SK-N-SH (cell line): ENCODE results near the gene SSBP2. TPM values are rescaled to one million over a fixed set of nuclear protein-coding genes. Genes with fewer than 3 reads are reported as not detected.

Experiments
- CTCF ChIA-PET: fragments of 300-600, 350-600 bp; formaldehyde crosslinking; extraction: SDS; loops from one replicate; lab custom pipeline; 2021; lab: Yijun Ruan, JAX
- POLR2A ChIA-PET: fragments of 350-600 bp; sonication (Branson Sonifier 250); formaldehyde crosslinking; extraction: SDS; loops from one replicate; lab custom pipeline; 2020; ENCODE audit warnings: antibody characterized with exemption, inconsistent platforms; lab: Yijun Ruan, JAX
- DNase-seq: peaks from one replicate; pipeline ENCODE4 v3.0.0; 2012
- H2AFZ ChIP-seq: fragments of 200-600 bp; sonication (generic); 2 replicates; pipeline ENCODE4 v1.8.1; 2016; ENCODE audit warnings: antibody characterized with exemption, mild to moderate bottlenecking, low read depth
- H3F3A ChIP-seq: fragments of 200-600 bp; sonication (generic); replicated peaks from 2 replicates; pipeline ENCODE3; 2016; ENCODE audit warnings: antibody characterized with exemption, mild to moderate bottlenecking; ENCODE audit not compliant: insufficient read depth
- H3K27ac ChIP-seq, 2 experiments: fragments of 200-500 bp in 1 of 2; fragments of 200-600 bp in 1 of 2; sonication (Bioruptor generic) in 1 of 2; sonication (generic), shearing (Covaris generic) in 1 of 2; 2 replicates each; pipeline versions ENCODE4 v1.5.1 to v1.6.1; 2014 to 2016; ENCODE audit warnings: low read depth in 2 of 2, inconsistent platforms in 1 of 2, low read length in 1 of 2, mild to moderate bottlenecking in 1 of 2, mixed read lengths in 1 of 2
- H3K27me3 ChIP-seq: fragments of 200-600 bp; sonication (generic), shearing (Covaris generic); 2 replicates; pipeline ENCODE4 v1.6.1; 2016; ENCODE audit warnings: mixed run types; ENCODE audit not compliant: insufficient read depth
- H3K36me3 ChIP-seq, 2 experiments: fragments of 200-500 bp in 1 of 2; fragments of 200-600 bp in 1 of 2; sonication (Bioruptor generic) in 1 of 2; sonication (generic) in 1 of 2; replicated peaks in 1 of 2; 2 replicates each; pipeline versions ENCODE3 to v1.5.1; 2014 to 2016; ENCODE audit warnings: low read length in 1 of 2, mild to moderate bottlenecking in 1 of 2; ENCODE audit not compliant: insufficient read depth in 2 of 2, control insufficient read depth in 1 of 2
- H3K4me1 ChIP-seq, 2 experiments: fragments of 200-500 bp in 1 of 2; fragments of 200-600 bp in 1 of 2; sonication (Bioruptor generic) in 1 of 2; sonication (generic), shearing (Covaris generic) in 1 of 2; 2 replicates each; pipeline versions ENCODE4 v1.5.1 to v1.6.1; 2014 to 2016; ENCODE audit warnings: low read depth in 1 of 2, low read length in 1 of 2, mixed run types in 1 of 2; ENCODE audit not compliant: insufficient read depth in 2 of 2, control insufficient read depth in 1 of 2
- H3K4me2 ChIP-seq: fragments of 200-600 bp; sonication (generic), shearing (Covaris generic); 2 replicates; pipeline ENCODE4 v1.6.1; 2017; ENCODE audit warnings: mixed run types
- H3K4me3 ChIP-seq, 2 experiments: fragments of 200-500 bp in 1 of 2; fragments of 200-600 bp in 1 of 2; sonication (Bioruptor generic) in 1 of 2; sonication (generic), shearing (Covaris generic) in 1 of 2; 2 replicates each; pipeline versions ENCODE4 v1.5.1 to v1.8.1; 2014 to 2016; ENCODE audit warnings: low read depth in 2 of 2, inconsistent platforms in 1 of 2, low read length in 1 of 2, mild to moderate bottlenecking in 1 of 2, mixed read lengths in 1 of 2, moderate library complexity in 1 of 2
- H3K79me2 ChIP-seq: fragments of 200-600 bp; sonication (generic); 2 replicates; pipeline ENCODE4 v1.8.1; 2017; ENCODE audit warnings: mild to moderate bottlenecking; ENCODE audit not compliant: insufficient read depth
- H3K9ac ChIP-seq: fragments of 200-600 bp; sonication (generic); 2 replicates; pipeline ENCODE4 v1.6.1; 2017; ENCODE audit warnings: mixed run types
- H3K9me2 ChIP-seq: fragments of 200-600 bp; sonication (generic); 2 replicates; pipeline ENCODE4 v1.6.1; 2017; ENCODE audit warnings: mixed run types
- H3K9me3 ChIP-seq: fragments of 200-600 bp; sonication (generic); 2 replicates; pipeline ENCODE4 v1.6.1; 2017; ENCODE audit warnings: mixed run types, mild to moderate bottlenecking, moderate library complexity
- H4K20me1 ChIP-seq: fragments of 200-600 bp; sonication (generic); 2 replicates; pipeline ENCODE4 v1.6.1; 2017; ENCODE audit warnings: mild to moderate bottlenecking, mixed run types; ENCODE audit not compliant: insufficient read depth
- FOXJ3 ChIP-seq: sonication (generic); formaldehyde crosslinking; IDR thresholded peaks from 2 replicates; pipeline ENCODE4 v1.5.1; 2020; ENCODE audit warnings: mild to moderate bottlenecking, missing genetic modification reagents
- FOXM1 ChIP-seq: IDR thresholded peaks from 2 replicates; pipeline ENCODE4 v1.4.0; 2012; ENCODE audit warnings: low read depth, mild to moderate bottlenecking
- GABPA ChIP-seq: IDR thresholded peaks from 2 replicates; pipeline ENCODE4 v1.4.0; 2012; ENCODE audit warnings: low read depth, mild to moderate bottlenecking
- GATA2 ChIP-seq: sonication (generic); formaldehyde crosslinking; IDR thresholded peaks from 2 replicates; pipeline ENCODE4 v1.5.0; 2020; ENCODE audit warnings: mild to moderate bottlenecking, missing genetic modification reagents
- MEF2A ChIP-seq: IDR thresholded peaks from 2 replicates; pipeline ENCODE4 v1.4.0; 2012; ENCODE audit warnings: low read depth, borderline replicate concordance
- NRF1 ChIP-seq: IDR thresholded peaks from 2 replicates; pipeline ENCODE4 v1.6.1; 2012; ENCODE audit warnings: low read depth, mild to moderate bottlenecking, low read length
- POLR2AphosphoS5 ChIP-seq: IDR thresholded peaks from 2 replicates; pipeline ENCODE4 v1.6.1; 2012; ENCODE audit warnings: low read depth, low read length
- RFX5 ChIP-seq: IDR thresholded peaks from 2 replicates; pipeline ENCODE4 v1.6.1; 2012; ENCODE audit warnings: mild to moderate bottlenecking, improper control_type of control experiment, low read length
- SIN3A ChIP-seq: IDR thresholded peaks from 2 replicates; pipeline ENCODE4 v1.6.1; 2012; ENCODE audit warnings: low read depth, mild to moderate bottlenecking, low read length, moderate library complexity, borderline replicate concordance
- SMC3 ChIP-seq: IDR thresholded peaks from 2 replicates; pipeline ENCODE4 v1.6.1; 2012; ENCODE audit warnings: low read depth, low read length, improper control_type of control experiment
- TAF1 ChIP-seq: IDR thresholded peaks from 2 replicates; pipeline ENCODE4 v1.6.1; 2012; ENCODE audit warnings: low read depth, mild to moderate bottlenecking, low read length, moderate library complexity, borderline replicate concordance
- TEAD4 ChIP-seq: IDR thresholded peaks from 2 replicates; pipeline ENCODE4 v1.4.0; 2012; ENCODE audit warnings: mild to moderate bottlenecking, borderline replicate concordance; ENCODE audit not compliant: insufficient read depth
- WGBS: methylation state at CpG from one replicate; pipeline ENCODE4 v1.1.6; 2017; ENCODE audit warnings: low lambda C conversion rate; 5-methylcytosine and 5-hydroxymethylcytosine counted together
- polyA plus RNA-seq, 3 experiments: library from polyadenylated mRNA; depleted of rRNA; stranded (reverse); fragments of >200 nt; gene quantifications; 2 replicates each; pipeline ENCODE4 v1.2.3, GENCODE V29; 2012
- TF ChIP-seq, protein P1 (sequence below): IDR thresholded peaks from 2 replicates; pipeline ENCODE4 v1.4.0; 2012; ENCODE audit warnings: low read depth, borderline replicate concordance
- TF ChIP-seq, protein P2 (sequence below): IDR thresholded peaks from 2 replicates; pipeline ENCODE4; 2012
- TF ChIP-seq, protein P3 (sequence below): fragments of 150-350 bp; IDR thresholded peaks from 2 replicates; pipeline ENCODE4 v1.6.1; 2016; ENCODE audit warnings: mild to moderate bottlenecking, low read depth, low read length
- TF ChIP-seq, protein P4 (sequence below): IDR thresholded peaks from 2 replicates; pipeline ENCODE4 v1.4.0; 2012; ENCODE audit warnings: low read depth

Gene SSBP2
- polyA plus RNA-seq, 1 of the 3 experiments (the other 2 are of a cell fraction): 35.3 TPM

DNA sequence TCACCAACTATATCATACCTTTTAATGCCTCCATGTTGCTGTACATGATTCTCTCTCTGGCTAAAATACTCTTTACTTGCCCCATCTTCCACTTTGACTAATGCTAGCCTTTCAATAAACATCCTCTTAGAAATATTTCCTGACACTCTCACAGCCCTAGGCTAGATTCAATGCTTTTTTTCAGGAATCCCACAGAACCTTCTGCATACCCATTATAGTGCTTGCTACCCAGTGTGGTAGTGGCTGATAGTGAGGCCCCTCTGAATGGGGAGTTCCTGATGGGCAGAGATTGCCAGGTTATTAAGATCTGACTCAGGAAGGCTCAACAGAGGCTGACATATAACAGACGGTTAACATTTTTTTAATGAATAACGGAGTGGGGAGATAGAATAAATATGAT lies 11.6 kb downstream of the SSBP2 start:
- CTCF ChIA-PET: no interaction called here
- H2AFZ ChIP-seq: no peak overlapping the region
- H3K9ac ChIP-seq: no peak overlapping the region
- no peak overlapping the region for H3K4me2 ChIP-seq
- 93% methylated on average over 2 of the region's 2 CpGs for WGBS
- no peaks in the 10 kb centered on the region for H3K36me3 ChIP-seq
- H3K27me3 ChIP-seq: no peaks in the 10 kb centered on the region
- 0 out of 2 replicates have a peak, but pooled peaks cover 10% of the 10 kb centered on the region for H3K79me2 ChIP-seq
- no peaks in the 10 kb centered on the region; the same call in 1 of the 2 replicates for H4K20me1 ChIP-seq
- no peaks in the 10 kb centered on the region for H3K9me2 ChIP-seq
- no peak overlapping the region for H3K4me3 ChIP-seq
- no peaks in the 10 kb centered on the region for H3K9me3 ChIP-seq
- POLR2A ChIA-PET: no interaction called here
- TF ChIP-seq SMC3 (no peak), FOXJ3 (CRISPR knock-in tag) (no peak), RFX5 (no peak), SIN3A (no peak), POLR2AphosphoS5 (no peak), TEAD4 (no peak), NRF1 (no peak), TAF1 (no peak), GABPA (no peak)
- TF ChIP-seq, protein P1, sequence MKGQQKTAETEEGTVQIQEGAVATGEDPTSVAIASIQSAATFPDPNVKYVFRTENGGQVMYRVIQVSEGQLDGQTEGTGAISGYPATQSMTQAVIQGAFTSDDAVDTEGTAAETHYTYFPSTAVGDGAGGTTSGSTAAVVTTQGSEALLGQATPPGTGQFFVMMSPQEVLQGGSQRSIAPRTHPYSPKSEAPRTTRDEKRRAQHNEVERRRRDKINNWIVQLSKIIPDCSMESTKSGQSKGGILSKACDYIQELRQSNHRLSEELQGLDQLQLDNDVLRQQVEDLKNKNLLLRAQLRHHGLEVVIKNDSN: no peak
- TF ChIP-seq, protein P2, sequence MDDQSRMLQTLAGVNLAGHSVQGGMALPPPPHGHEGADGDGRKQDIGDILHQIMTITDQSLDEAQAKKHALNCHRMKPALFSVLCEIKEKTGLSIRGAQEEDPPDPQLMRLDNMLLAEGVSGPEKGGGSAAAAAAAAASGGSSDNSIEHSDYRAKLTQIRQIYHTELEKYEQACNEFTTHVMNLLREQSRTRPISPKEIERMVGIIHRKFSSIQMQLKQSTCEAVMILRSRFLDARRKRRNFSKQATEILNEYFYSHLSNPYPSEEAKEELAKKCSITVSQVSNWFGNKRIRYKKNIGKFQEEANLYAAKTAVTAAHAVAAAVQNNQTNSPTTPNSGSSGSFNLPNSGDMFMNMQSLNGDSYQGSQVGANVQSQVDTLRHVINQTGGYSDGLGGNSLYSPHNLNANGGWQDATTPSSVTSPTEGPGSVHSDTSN: no peak
- TF ChIP-seq, protein P3, sequence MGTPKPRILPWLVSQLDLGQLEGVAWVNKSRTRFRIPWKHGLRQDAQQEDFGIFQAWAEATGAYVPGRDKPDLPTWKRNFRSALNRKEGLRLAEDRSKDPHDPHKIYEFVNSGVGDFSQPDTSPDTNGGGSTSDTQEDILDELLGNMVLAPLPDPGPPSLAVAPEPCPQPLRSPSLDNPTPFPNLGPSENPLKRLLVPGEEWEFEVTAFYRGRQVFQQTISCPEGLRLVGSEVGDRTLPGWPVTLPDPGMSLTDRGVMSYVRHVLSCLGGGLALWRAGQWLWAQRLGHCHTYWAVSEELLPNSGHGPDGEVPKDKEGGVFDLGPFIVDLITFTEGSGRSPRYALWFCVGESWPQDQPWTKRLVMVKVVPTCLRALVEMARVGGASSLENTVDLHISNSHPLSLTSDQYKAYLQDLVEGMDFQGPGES: no peak
- TF ChIP-seq, protein P4, sequence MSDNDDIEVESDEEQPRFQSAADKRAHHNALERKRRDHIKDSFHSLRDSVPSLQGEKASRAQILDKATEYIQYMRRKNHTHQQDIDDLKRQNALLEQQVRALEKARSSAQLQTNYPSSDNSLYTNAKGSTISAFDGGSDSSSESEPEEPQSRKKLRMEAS: no peak
- H3F3A ChIP-seq: no peaks in the 10 kb centered on the region
- no peak overlapping the region for H3K27ac ChIP-seq
- DNase-seq: no peak
- H3K4me1 ChIP-seq: no peaks in the 10 kb centered on the region; a peak in 1 of 4 replicates

DNA sequence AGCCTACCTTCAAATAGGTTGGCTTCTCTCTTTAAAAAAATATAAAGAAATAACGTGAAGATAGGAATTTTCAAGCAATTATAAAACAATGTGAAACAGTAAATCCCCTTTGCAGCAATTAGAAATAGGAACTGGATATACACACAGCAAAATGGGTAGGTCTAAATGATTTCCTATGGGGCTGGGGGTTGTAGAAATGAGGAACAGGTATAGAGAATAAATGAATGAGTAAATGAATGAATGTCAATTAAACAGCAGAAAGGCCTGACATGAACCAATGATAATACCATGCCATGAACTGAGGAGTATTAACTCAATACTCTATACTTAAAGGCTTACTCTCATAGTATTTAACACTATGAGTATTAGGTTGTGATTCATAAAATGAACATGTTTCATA lies 21.6 kb downstream of the SSBP2 start:
- H3F3A ChIP-seq: no peaks in the 10 kb centered on the region
- no peak overlapping the region for H3K4me3 ChIP-seq
- TF ChIP-seq GATA2 (CRISPR knock-in tag) (no peak), FOXM1 (no peak), MEF2A (no peak)
- peaks cover 16% of the 10 kb centered on the region; the same call in 1 of the 2 replicates for H4K20me1 ChIP-seq
- WGBS: 85% methylated on average over 1 of the region's 1 CpG
- H2AFZ ChIP-seq: no peak overlapping the region
- no peak for DNase-seq
- H3K36me3 ChIP-seq: no peaks in the 10 kb centered on the region
- H3K79me2 ChIP-seq: peaks cover 3% of the 10 kb centered on the region; the same call in 1 of the 2 replicates
- no peak overlapping the region for H3K27ac ChIP-seq
- no peaks in the 10 kb centered on the region; a peak in 2 of 4 replicates for H3K4me1 ChIP-seq
- CTCF ChIA-PET: no interaction called here
- no peaks in the 10 kb centered on the region for H3K27me3 ChIP-seq
- H3K4me2 ChIP-seq: no peak overlapping the region
- H3K9ac ChIP-seq: no peak overlapping the region
- no peaks in the 10 kb centered on the region for H3K9me3 ChIP-seq
- no peaks in the 10 kb centered on the region for H3K9me2 ChIP-seq
- POLR2A ChIA-PET: no interaction called here
